EH (cell line): ENCODE data around the gene SPIN2B.
A peak's percentile ranks its signal among the peaks of the same experiment; 100 is the strongest.
"Not testable (repeated sequence)": the region's sequence is repeated elsewhere in the genome, so short reads cannot be mapped to it uniquely, and the experiment has no call there.

ENCODE experiments used
- DNase-seq: peaks from one replicate; pipeline ENCODE4 v3.0.0-alpha.2; 2015; ENCODE audit warnings: low read depth

The SPIN2B gene

DNA sequence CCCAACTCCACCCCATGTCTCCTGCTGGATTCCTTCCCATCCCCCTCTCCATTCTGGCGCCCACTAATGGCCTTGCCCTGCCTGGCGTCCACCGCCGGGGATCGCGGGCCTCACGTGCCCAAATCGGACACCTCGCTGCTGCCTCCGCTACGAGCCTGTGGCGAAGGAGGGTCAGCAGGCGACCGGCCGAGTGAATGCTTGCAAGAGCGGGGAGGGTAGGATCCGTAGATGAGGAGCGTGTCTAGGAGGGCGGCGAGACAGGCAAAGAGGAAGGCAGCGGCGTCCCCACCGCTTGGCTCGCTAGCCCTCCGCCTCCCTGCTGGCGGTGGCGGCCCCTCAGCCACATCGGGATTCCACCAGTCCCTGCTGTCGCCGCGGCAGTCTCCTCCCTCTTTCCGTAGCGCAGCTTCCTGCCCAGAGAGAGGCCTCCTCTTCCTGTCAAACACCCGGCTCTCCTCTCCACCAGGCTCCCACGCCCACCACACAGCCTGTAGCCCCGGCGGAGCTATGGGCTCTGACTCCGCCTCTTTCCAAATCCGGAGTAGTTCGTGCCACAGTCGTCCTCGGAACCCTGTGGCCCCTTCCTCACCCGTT is at the start of gene SPIN2B:
SPIN2B (minus strand) TSS at position 387 of the 594 bp plus-strand sequence.
- peak; percentile 88 for DNase-seq

DNA sequence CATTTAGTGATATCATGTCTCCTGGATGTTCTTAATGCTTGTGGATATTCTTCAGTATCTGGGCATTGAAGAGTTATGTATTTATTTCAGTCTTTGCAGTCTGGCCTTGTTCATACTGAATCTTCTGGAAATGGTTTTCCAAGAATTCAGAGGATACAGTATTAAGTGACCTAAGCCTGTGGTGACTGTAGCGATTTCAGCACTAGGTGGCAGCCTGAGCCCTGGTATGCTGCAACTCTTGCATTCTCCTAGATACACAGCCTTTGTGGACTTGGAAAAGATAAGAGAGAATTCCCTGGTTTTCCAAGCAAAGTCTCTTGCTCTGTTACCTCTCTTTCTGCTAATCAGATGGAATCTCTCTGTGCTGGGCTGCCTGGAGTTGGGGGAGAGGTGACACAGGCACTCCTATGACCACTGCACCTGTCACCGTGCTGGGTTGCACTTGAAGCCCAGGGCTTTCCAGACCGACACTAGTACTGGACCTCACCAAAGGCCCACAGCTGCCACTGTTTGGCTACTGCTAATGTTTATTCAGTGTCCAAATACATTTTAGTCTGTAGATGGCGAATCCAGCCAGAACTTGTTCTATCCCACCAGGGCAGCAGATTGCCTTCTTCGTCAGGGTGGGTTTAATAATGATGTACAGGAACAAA is 35.2 kb upstream of the SPIN2B start:
- peak; percentile 32 for DNase-seq

DNA sequence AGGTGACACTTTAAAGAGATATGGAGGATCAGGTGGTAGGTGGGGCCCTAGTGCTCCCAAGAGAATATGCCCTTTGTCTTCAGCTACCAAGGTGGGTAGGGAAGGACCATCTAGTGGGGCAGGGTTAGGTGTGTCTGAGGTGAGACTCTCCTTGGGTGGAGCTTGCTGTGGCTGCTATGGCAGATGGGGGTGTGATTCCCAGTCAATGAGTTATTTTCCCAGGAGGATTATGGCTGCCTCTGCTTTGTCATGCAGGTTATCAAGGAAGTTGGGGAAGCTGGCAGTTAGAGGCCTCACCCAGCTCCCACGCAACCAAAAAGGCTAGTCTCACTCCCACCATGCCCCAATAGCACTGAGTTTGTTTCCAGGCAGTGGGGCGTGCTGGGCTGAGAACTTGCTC is 33.8 kb upstream of the SPIN2B start:
- no peak for DNase-seq

DNA sequence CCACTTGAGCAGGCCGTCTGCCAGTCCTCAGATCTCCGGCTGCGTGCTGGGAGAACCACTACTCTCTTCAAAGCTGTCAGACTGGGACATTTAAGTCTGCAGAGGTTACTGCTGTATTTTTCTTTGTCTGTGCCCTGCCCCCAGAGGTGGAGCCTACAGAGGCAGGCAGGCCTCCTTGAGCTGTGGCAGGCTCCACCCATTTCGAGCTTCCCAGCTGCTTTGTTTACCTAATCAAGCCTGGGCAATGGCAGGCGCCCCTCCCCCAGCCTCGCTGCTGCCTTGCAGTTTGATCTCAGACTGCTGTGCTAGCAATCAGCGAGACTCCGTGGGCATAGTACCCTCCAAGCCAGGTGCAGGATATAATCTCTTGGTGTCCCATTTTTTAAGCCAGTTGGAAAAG is 30.9 kb upstream of the SPIN2B start:
- not testable (repeated sequence) for DNase-seq

DNA sequence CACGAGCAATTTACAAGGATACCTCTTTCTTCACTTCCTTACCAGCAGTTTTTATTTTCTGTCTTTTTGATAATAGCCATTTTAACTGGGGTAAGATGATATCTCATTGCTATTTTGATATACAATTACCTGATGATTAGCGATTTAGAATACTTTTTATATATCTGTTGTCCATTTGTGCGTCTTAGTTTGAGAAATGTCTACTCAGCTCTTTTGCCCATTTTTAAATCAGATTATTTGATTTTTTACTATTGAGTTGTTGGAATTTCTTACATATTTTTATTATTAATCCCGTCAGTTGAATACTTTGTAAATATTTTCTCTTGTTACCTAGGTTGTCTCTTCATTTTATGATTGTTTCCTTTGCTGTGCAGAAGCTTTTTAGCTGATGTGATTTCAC is 17.3 kb upstream of the SPIN2B start:
- no peak for DNase-seq

DNA sequence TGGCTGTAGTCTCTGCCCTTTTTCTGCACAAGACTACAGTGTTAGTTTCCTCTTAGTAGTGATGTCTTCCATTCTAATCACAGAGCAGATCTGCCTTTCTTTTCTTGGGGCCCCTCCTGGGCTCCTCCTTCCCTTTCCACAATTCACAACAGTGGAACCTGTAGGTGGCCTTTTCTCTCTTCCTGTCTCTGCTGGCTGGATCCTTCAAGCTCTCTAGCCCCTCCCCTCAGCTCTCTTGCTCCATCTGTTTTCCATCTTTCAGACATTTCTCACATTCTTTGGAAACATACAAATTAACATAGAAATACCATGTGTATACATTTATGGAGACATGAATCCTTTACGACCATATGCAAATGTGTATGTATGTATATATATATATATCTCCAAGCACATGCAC is 16.2 kb upstream of the SPIN2B start:
- peak; percentile 37 for DNase-seq

DNA sequence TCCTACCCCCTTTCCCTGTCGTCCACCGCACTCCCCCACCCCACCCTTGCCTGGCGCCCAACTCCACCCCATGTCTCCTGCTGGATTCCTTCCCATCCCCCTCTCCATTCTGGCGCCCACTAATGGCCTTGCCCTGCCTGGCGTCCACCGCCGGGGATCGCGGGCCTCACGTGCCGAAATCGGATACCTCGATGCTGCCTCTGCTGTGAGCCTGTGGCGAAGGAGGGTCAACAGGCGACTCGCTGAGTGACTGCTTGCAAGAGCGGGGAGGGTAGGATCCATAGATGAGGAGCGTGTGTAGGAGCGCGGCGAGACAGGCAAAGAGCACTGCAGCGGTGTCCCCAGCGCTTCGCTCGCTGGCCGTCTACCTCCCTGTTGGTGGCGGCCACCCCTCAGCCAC is 15.7 kb upstream of the SPIN2B start, which contains the start of gene SPIN2A:
SPIN2A (minus strand) TSS at position 325 of the 400 bp plus-strand sequence. CDS start 800 bp downstream, outside the sequence.
- peak; percentile 22 for DNase-seq

DNA sequence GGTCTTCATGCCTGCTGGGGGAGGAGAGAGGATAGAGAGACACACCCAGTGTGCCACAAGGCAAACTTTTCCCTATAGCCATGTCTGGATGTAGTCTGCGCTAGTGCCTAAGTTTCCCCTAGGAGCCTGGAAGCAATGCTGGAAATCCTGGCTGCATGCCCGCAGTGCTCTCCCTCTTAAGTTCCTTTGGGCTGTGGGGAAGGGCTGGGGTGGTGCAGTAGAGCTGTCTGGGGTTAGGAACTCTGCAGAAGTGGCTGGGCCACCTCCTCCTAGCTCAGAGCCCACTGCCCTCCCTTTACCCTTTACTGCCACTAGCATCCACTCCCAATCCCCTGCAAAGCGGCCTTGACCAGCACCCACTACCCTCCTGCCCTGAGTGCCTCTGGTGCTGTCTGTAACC is 15.2 kb upstream of the SPIN2B start:
- not testable (repeated sequence) for DNase-seq

DNA sequence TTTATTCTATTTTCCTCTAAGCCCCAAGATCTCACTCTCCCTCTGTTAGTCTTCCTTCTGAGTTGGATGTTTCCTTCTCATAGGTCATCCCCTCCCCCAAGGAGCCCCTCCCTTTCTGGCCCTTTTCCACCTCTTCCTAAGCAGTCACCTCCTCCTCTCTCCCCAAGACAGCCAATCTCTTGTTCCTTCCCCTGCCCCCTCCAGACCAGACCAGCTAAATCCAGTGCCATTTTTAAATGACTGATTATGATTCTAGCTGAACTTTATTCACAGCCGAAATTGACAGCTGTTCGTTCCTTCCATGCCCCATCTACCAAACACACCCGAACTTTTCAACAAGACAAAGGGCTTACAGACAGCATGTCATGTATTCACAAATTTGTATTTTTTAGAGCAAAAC is 13.9 kb upstream of the SPIN2B start:
- DNase-seq = no peak

DNA sequence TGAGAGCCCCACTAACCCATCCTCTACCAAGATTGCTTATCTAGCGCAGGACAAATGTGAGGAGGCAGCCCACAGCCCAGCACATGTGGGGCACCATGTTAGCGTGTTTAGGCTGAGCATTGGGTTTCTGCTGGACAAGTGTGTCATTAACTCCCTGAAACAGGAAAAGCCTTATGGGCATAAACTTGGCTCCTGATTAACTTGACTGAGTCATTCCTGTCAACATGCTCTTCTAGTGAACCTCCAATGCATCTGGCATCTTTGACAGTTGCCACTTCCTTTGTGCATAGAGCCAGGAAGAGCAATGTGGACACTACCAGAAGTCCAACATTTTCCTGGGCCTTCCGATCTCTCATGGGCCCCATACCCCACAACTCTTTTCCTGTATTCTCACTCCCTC is 13.4 kb upstream of the SPIN2B start:
- DNase-seq = peak; percentile 16

DNA sequence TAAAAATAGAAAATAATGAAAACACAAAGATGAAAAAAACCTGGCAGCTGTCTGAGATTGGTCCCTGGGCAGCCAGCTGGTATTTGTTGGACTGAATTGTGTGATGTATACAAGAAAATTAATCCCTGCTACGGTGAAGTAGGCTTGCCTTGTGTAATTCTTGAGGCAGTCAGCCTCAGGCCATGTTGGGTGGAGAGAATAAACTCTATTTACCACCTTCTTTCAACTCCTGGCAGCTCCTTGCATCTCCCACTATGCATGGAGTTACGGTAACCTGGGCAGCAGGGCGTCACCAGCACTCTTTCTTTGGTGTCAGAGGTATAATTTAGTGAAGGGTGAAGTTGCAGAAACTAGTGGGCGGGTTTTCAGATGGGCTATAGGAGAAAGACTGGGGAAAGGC is 12.4 kb upstream of the SPIN2B start:
- DNase-seq = no peak

DNA sequence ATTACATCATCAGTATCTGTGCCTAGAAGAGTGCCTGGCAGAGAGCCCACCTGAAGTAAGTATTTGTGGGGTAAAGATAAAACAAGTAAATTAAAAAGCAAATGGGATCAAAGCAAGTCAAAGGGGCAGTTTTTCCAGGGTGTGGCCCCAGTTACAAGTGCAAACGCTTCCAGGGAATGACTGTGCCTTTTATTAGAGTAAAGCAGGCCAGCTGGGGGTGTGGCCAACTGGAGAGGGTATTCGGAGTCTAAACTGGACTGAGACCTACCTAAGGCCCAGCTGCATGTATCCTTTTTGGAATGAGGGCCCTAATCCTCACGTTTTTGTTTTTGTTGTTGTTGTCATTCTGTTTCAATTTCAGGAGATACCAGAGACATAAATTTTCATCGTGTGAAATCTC is 11.9 kb upstream of the SPIN2B start:
- not testable (repeated sequence) for DNase-seq

DNA sequence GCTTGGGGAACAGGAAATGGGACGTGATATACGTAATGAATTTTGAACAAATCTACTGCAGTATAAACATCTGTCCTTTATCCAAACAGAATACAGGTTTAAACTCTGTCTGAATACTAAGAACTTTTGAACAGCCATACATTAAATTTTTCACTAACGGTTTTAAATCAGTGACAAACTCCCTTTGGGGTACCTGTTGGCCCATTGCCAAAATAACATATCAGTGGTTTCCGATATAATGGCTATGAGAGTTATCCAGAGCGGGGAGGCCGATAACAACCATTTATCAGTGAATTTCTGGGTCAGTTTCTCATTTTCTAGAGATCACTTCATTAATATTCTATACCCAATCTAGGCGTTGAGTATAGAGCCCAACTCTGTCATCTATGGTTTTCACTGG is 10.7 kb upstream of the SPIN2B start:
- no peak for DNase-seq

DNA sequence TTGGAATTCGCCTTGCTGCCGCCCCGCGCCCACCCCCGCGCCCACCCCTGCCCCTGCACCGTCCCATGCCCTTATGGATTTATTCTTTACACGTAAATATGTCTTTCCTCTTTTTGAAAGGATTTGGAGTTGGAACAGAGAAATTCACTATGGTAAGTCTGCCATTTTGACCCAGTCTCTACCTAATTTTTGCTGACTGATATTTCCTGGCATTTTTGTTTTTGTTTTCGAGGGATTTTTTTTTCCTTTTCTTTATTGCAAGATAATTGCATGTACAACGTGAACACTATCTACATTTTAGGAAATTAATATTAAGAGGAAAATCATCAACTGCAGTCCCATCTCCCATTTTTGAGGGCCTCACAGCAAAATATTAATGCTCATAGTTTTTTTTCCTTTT is 468 bp upstream of the SPIN2B start:
- no peak for DNase-seq

DNA sequence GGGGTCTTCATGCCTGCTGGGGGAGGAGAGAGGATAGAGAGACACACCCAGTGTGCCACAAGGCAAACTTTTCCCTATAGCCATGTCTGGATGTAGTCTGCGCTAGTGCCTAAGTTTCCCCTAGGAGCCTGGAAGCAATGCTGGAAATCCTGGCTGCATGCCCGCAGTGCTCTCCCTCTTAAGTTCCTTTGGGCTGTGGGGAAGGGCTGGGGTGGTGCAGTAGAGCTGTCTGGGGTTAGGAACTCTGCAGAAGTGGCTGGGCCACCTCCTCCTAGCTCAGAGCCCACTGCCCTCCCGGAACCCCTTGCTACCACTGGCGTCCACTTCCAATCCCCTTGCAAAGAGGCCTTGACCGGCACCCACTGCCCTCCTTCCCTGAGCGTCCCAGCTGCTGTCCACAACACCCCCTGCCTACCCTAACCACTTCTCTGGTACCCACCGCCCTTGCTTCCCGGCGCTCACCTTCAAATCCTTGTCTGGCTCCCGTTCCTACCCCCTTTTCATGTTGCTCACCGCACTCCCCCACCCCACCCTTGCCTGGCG is 658 bp downstream of the SPIN2B start:
- DNase-seq = peak; percentile 2

DNA sequence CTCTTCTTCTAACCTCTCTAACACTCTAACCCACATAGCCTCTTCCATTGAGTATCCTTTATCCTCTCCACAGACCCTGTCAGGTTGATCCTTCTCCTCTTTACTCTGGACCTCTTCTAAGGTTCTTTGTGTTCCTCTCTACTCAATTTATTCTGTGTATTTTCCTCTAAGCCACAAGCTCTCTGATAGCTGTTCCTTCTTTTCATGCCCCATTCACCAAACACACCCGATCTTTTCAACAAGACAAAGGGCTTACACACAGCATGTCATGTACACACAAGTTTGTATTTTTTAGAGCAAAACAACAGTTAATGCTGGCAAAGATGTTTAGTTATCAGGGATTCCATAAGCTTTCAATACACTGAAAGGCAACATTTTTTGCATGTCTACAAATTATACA is 1.9 kb downstream of the SPIN2B start:
- DNase-seq = no peak

DNA sequence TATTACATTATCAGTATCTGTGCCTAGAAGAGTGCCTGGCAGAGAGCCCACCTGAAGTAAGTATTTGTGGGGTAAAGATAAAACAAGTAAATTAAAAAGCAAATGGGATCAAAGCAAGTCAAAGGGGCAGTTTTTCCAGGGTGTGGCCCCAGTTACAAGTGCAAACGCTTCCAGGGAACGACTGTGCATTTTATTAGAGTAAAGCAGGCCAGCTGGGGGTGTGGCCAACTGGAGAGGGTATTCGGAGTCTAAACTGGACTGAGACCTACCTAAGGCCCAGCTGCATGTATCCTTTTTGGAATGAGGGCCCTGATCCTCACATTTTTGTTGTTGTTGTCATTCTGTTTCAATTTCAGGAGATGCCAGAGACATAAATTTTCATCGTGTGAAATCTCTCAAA is 3.8 kb downstream of the SPIN2B start:
- not testable (repeated sequence) for DNase-seq

DNA sequence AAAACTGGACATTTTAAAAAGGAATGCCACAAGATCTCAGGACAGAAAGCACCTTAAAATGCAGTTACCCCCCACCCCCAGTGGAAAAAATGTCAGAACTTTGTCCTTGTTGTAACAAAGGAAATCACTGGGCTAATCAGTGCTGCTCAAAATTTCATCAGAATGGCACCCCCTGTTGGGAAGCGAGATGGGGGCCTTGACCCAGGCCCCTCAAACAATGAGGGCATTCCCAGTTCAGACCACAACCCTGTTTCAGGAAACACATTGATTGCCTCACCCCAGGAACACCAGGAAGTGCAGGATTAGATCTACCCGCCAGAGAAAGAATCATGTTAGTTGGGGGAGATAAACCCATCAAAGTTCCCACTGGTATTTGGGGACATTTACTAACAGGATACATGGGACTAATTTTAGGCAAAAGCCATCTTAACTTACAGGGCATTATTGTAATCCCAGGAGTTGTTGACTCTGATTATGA is 16.4 kb downstream of the SPIN2B start:
- DNase-seq = no peak

DNA sequence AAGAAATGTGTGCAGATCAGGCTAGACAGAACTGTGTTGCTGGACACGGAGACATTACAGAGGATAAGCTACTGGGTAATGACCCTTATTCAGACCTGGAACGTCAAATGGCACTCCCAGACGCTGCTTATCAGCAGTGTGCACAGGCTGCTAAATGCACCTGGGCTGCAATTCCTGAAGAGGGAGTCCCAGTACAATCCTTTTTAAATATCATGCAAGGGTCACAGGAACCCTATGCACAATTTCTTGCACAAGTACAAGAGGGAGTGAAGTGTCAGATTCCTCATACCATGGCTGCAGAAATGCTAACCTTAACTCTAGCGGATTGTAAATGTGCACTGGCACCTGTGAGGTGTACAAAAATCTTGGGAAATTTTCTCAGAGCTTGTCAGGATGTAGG is 16.9 kb downstream of the SPIN2B start:
- no peak for DNase-seq

DNA sequence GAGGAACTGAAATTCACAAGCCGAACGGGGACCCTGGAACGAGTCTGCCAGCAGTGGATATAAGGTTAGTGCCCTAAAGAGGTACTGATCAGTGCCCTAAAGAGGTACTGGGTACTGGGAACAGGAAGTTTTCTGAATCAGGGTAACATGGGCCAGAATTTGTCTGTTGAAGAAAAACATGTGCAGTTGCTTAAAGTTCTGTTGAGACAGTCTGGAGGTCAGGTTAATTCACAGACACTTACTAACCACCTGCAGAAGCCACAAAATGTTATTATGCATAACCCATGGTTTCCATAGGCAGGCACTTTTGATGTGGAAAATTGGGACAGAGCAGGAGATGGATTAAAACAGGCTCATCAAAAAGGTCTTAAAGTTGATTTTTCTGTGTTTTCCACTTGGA is 17.9 kb downstream of the SPIN2B start:
- no peak for DNase-seq

DNA sequence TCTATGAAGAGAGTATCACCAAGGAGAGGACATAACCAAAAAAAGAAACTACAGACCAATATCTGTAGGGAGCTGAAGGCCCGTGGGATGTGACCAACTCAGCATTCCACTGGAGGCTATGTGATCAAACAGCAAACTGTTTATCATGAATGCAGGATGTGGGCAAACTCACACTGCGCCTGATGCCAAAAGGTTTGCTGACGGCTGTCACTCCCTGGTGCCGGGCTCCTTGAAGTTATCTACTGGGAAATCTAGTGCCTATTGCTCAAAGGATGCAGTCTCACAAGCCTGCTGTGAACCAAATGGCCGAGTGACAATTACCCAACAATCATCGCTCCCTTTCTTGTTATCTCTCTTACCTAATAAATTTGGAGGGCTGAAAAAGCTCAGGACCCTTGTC is 18.4 kb downstream of the SPIN2B start:
- not testable (repeated sequence) for DNase-seq

DNA sequence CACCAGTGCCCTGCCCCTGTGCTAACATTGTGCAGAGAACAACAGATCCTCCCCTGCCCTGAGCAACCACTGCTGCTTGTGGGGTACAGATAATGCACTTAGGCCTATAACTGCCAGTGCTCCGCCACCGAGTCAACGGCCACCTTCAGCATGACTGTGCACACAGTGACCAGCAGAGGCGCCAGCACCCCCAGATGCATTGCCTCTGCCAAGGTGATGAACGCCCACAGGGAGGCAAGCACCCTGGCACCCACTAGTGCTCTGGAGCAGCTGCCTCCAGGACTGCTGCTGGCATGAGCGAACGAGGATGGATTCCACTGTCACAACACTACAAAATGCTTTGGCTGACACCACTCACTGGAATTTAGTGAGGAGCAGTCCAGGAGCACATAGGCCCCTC is 38.2 kb downstream of the SPIN2B start:
- no peak for DNase-seq

DNA sequence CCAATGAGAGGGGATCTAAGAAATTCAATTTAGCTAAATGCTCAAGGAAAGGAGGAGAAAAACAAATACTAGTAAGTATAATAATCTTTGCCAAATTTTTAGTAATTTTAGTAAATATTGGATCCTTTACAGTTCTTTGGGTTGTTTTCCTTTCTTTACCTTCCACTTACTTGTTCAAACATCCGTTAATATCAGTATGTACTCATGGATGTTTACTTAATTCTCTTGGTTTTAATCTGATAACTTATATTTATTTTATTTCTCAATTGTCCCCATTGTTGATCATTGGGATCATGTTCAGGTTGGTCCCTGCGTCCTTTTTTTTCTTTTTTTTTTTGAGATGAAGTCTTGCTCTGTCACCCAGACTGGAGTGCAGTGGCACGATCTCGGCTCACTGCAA is 46.9 kb downstream of the SPIN2B start:
- no peak for DNase-seq
